Spinal cord (tissue), 10 donors: ENCODE results near the gene ACTA1. TPM values are rescaled to one million over a fixed set of nuclear protein-coding genes. Genes with fewer than 3 reads are reported as not detected.
"Not testable (repeated sequence)": the region's sequence is repeated elsewhere in the genome, so short reads cannot be mapped to it uniquely, and the experiment has no call there.

Experiments
- DNase-seq, 6 donors: peaks; one replicate each; pipeline versions ENCODE4 v3.0.0 to v3.0.0-alpha.2; 2013 to 2015; ENCODE audit warnings: low spot score in 6 of 6, low read depth in 4 of 6
- H3K27ac ChIP-seq: one replicate; pipeline ENCODE4 v1.5.1; 2013; ENCODE audit warnings: low read depth, low read length, control low read depth
- H3K27me3 ChIP-seq: one replicate; pipeline ENCODE4 v1.6.1; 2013; ENCODE audit warnings: low read length; ENCODE audit not compliant: control insufficient read depth, insufficient read depth
- H3K36me3 ChIP-seq: one replicate; pipeline ENCODE4 v1.6.1; 2013; ENCODE audit warnings: low read length; ENCODE audit not compliant: control insufficient read depth, insufficient read depth
- H3K4me1 ChIP-seq: one replicate; pipeline ENCODE4 v1.6.1; 2013; ENCODE audit warnings: low read length; ENCODE audit not compliant: control insufficient read depth, insufficient read depth
- H3K4me3 ChIP-seq: one replicate; pipeline ENCODE4 v1.5.1; 2013; ENCODE audit warnings: low read depth, low read length, control low read depth
- H3K9me3 ChIP-seq: one replicate; pipeline ENCODE4 v1.6.1; 2013; ENCODE audit warnings: low read length; ENCODE audit not compliant: control insufficient read depth, insufficient read depth
- WGBS: methylation state at CpG from one replicate; pipeline ENCODE4 v1.1.5; 2013; ENCODE audit warnings: missing lambda C conversion rate; ENCODE audit not compliant: insufficient coverage; 5-methylcytosine and 5-hydroxymethylcytosine counted together
- long read RNA-seq, 4 donors: transcript quantifications; one replicate each; lab custom pipeline, GENCODE V29; 2026
- polyA plus RNA-seq, 2 donors: library from polyadenylated mRNA; unstranded; fragments of 120-200 nt; gene quantifications; one replicate each; pipeline ENCODE4 v1.2.1, GENCODE V29; 2013; ENCODE audit not compliant: insufficient read length in 2 of 2
- total RNA-seq, 2 donors: library from RNA; depleted of rRNA in 1 of 2; stranded (reverse); fragments of 120-200 nt in 1 of 2; fragments of >200 nt in 1 of 2; gene quantifications; one replicate each; pipeline versions ENCODE4 v1.2.3 to v1.2.4, GENCODE V29; 2013 to 2014
- donor health status: healthy.

ACTA1 gene
- total RNA-seq, result 1 to 10 TPM; 1.5 to 1.7 TPM
- polyA plus RNA-seq, result 10 to 100 TPM in 1 of 2 donors, 1 to 10 TPM in 1; 3.2 to 17.9 TPM
- long read RNA-seq, donor 1, partial matches to known transcripts, result 0 of 1 reads
- long read RNA-seq, donor 1, other reads (novel, unspliced or antisense), result 0 of 1 reads
- long read RNA-seq, donor 2, partial matches to known transcripts, result 0 of 3 reads
- long read RNA-seq, donor 2, other reads (novel, unspliced or antisense), result 0 of 3 reads
- long read RNA-seq, donor 3, partial matches to known transcripts, result 0 of 4 reads
- long read RNA-seq, donor 3, other reads (novel, unspliced or antisense), result 0 of 4 reads
- long read RNA-seq, donor 4, result 0 reads

- Histone ChIP-seq H3K9me3 (no peaks in the 10 kb centered on the region), H3K27me3 (peaks cover 73% of the 10 kb centered on the region), H3K4me3 (no peak within 1 kb of the TSS), H3K36me3 (peaks cover 1% of the 10 kb centered on the region), H3K27ac (no peak within 1 kb of the TSS), H3K4me1 (peaks cover 44% of the 10 kb centered on the region)
- 1% methylated on average over 47 of the region's 51 CpGs for WGBS
- DNase-seq, result no peak
These were observed at the start of gene ACTA1 for GRCh38 chr1:229434005-229434640. Gene ACTA1 (minus strand): TSS chr1:229434094. CDS start chr1:229433115, 979 bp downstream.

GRCh38 chr1:229482511-229482910, 48.6 kb upstream of the ACTA1 start:
- H3K9me3 ChIP-seq, result no peaks in the 10 kb centered on the region

GRCh38 chr1:229480495-229480894, 46.6 kb upstream of the ACTA1 start:
- Histone ChIP-seq H3K36me3 (peaks cover 38% of the 10 kb centered on the region), H3K4me3 (no peak overlapping the region), H3K27ac (no peak overlapping the region), H3K9me3 (no peaks in the 10 kb centered on the region), H3K4me1 (no peaks in the 10 kb centered on the region), H3K27me3 (no peaks in the 10 kb centered on the region)
- no CpG with 5 or more reads among the region's 7 CpGs for WGBS
- DNase-seq, result no peak

More at GRCh38 chr1:229482511-229482910, 48.6 kb upstream of the ACTA1 start:
- DNase-seq, result no peak
- H3K27me3 ChIP-seq, result no peaks in the 10 kb centered on the region
- 92% methylated on average over 3 of the region's 5 CpGs for WGBS
- no peak overlapping the region for H3K4me3 ChIP-seq
- peaks cover 32% of the 10 kb centered on the region for H3K36me3 ChIP-seq
- no peaks in the 10 kb centered on the region for H3K4me1 ChIP-seq
- H3K27ac ChIP-seq, result no peak overlapping the region

- no peaks in the 10 kb centered on the region for H3K9me3 ChIP-seq
- no peak overlapping the region for H3K27ac ChIP-seq
- no peaks in the 10 kb centered on the region for H3K27me3 ChIP-seq
- DNase-seq, result no peak
- WGBS, result 87% methylated on average over 5 of the region's 10 CpGs
- peaks cover 41% of the 10 kb centered on the region for H3K36me3 ChIP-seq
- no peaks in the 10 kb centered on the region for H3K4me1 ChIP-seq
- no peak overlapping the region for H3K4me3 ChIP-seq
These were observed 45.9 kb upstream of the ACTA1 start for GRCh38 chr1:229479660-229480399.

- no peak for DNase-seq
- WGBS, result 100% methylated on average over 1 of the region's 1 CpG
- no peaks in the 10 kb centered on the region for H3K9me3 ChIP-seq
- H3K4me3 ChIP-seq, result no peak overlapping the region
- no peaks in the 10 kb centered on the region for H3K4me1 ChIP-seq
- H3K27ac ChIP-seq, result no peak overlapping the region
- H3K27me3 ChIP-seq, result no peaks in the 10 kb centered on the region
- peaks cover 46% of the 10 kb centered on the region for H3K36me3 ChIP-seq
These were observed 45.0 kb upstream of the ACTA1 start for GRCh38 chr1:229478852-229479251.

- H3K4me1 ChIP-seq, H3K27ac ChIP-seq, H3K9me3 ChIP-seq, H3K4me3 ChIP-seq, H3K27me3 ChIP-seq, DNase-seq: not testable (repeated sequence)
- peaks cover 46% of the 10 kb centered on the region for H3K36me3 ChIP-seq
- 82% methylated on average over 2 of the region's 13 CpGs for WGBS
These were observed 42.0 kb upstream of the ACTA1 start for GRCh38 chr1:229475859-229476258.

GRCh38 chr1:229474509-229474908, 40.6 kb upstream of the ACTA1 start:
- Histone ChIP-seq H3K36me3 (peaks cover 52% of the 10 kb centered on the region), H3K27ac (no peak overlapping the region), H3K4me1 (no peaks in the 10 kb centered on the region), H3K27me3 (no peaks in the 10 kb centered on the region), H3K4me3 (no peak overlapping the region), H3K9me3 (no peaks in the 10 kb centered on the region)
- 100% methylated on average over 1 of the region's 2 CpGs for WGBS
- DNase-seq, result no peak

- no peaks in the 10 kb centered on the region for H3K9me3 ChIP-seq
- no peak for DNase-seq
- no peak overlapping the region for H3K4me3 ChIP-seq
- 100% methylated on average over 2 of the region's 3 CpGs for WGBS
- peaks cover 49% of the 10 kb centered on the region for H3K36me3 ChIP-seq
- H3K4me1 ChIP-seq, result no peaks in the 10 kb centered on the region
- H3K27ac ChIP-seq, result no peak overlapping the region
- no peaks in the 10 kb centered on the region for H3K27me3 ChIP-seq
These were observed 37.3 kb upstream of the ACTA1 start for GRCh38 chr1:229471175-229471574.

GRCh38 chr1:229470406-229471043, 36.6 kb upstream of the ACTA1 start:
- H3K27ac ChIP-seq, result no peak overlapping the region
- H3K4me1 ChIP-seq, result no peaks in the 10 kb centered on the region
- H3K27me3 ChIP-seq, result no peaks in the 10 kb centered on the region
- H3K36me3 ChIP-seq, result peaks cover 47% of the 10 kb centered on the region
- 93% methylated on average over 5 of the region's 8 CpGs for WGBS
- no peak for DNase-seq
- no peaks in the 10 kb centered on the region for H3K9me3 ChIP-seq
- no peak overlapping the region for H3K4me3 ChIP-seq
